Tibial artery (tissue), 4 donors: ENCODE measurements around the gene LAP3.

ENCODE experiments used
- DNase-seq, 2 donors: peaks; one replicate each; pipeline ENCODE4 v3.0.0-alpha.2; 2019
- H3K27ac ChIP-seq, 2 donors: fragments of 200-600 bp; sonication (generic) in 1 of 2; 1 replicate in 1 of 2; 2 replicates in 1 of 2; pipeline ENCODE4 v1.5.1; 2018 to 2019; ENCODE audit warnings: mild to moderate bottlenecking in 1 of 2
- H3K27me3 ChIP-seq, 2 donors: fragments of 200-600 bp; sonication (generic) in 1 of 2; one replicate each; pipeline versions ENCODE4 v1.5.1 to v1.6.0; 2016 to 2019
- H3K36me3 ChIP-seq, 3 donors: fragments of 200-600 bp; sonication (generic) in 2 of 3; one replicate each; pipeline ENCODE4 v1.5.1; 2016 to 2019; ENCODE audit warnings: mild to moderate bottlenecking in 2 of 3
- H3K4me1 ChIP-seq, 4 donors: fragments of 200-600 bp; sonication (generic) in 2 of 4; 1 replicate in 3 of 4; 2 replicates in 1 of 4; pipeline ENCODE4 v1.5.1; 2016 to 2019
- H3K4me3 ChIP-seq, 2 donors: fragments of 200-600 bp; sonication (generic) in 1 of 2; 1 replicate in 1 of 2; 2 replicates in 1 of 2; pipeline ENCODE4 v1.5.1; 2018 to 2019; ENCODE audit warnings: mild to moderate bottlenecking in 2 of 2
- H3K9me3 ChIP-seq, 3 donors: fragments of 200-600 bp; sonication (generic) in 1 of 3; one replicate each; pipeline ENCODE4 v1.5.1; 2016 to 2019
- CTCF ChIP-seq, 2 experiments: fragments of 200-600 bp in 1 of 2; fragments of 450-650 bp in 1 of 2; IDR thresholded peaks; one replicate each; pipeline ENCODE4 v1.5.1; 2017 to 2019; ENCODE audit warnings: antibody characterized with exemption in 2 of 2, mild to moderate bottlenecking in 1 of 2, moderate library complexity in 1 of 2
- intact Hi-C: fragments of 100-400 bp; cut with DNase I; formaldehyde crosslinking; loops from one replicate; pipeline ENCODE4 v1.15.0; 2023; ENCODE audit warnings: low total_unique reads

LAP3 gene

GRCh38 chr4:17546678-17547077 lies 30.3 kb upstream of the LAP3 start:
- Histone ChIP-seq H3K9me3 (no peaks in the 10 kb centered on the region), H3K4me3 (no peak overlapping the region), H3K27me3 (peaks cover 0 to 3% of the 10 kb centered on the region in 2 donors), H3K36me3 (no peaks in the 10 kb centered on the region), H3K4me1 (no peaks in the 10 kb centered on the region), H3K27ac (no peak overlapping the region)
- intact Hi-C loops, result loop anchor here (5.0 kb wide), 1 partner anchor 91 kb away; no protein-coding TSS in a partner anchor
- no peak for TF ChIP-seq CTCF (IDR thresholded peaks at IDR 0.05)
- DNase-seq, result no peak

GRCh38 chr4:17550549-17550948 lies 26.4 kb upstream of the LAP3 start:
- Histone ChIP-seq H3K9me3 (no peaks in the 10 kb centered on the region), H3K4me3 (no peak overlapping the region)
- intact Hi-C loops, result no loop called here

GRCh38 chr4:17552427-17552826 lies 24.6 kb upstream of the LAP3 start:
- TF ChIP-seq CTCF (IDR thresholded peaks at IDR 0.05), result no peak
- H3K9me3 ChIP-seq, result no peaks in the 10 kb centered on the region
- no peak for DNase-seq
- H3K27ac ChIP-seq, result no peak overlapping the region
- no peaks in the 10 kb centered on the region for H3K36me3 ChIP-seq
- H3K4me1 ChIP-seq, result no peaks in the 10 kb centered on the region
- intact Hi-C loops, result no loop called here
- H3K4me3 ChIP-seq, result no peak overlapping the region
- H3K27me3 ChIP-seq, result peaks cover 0 to 12% of the 10 kb centered on the region in 2 donors

More at GRCh38 chr4:17550549-17550948, 26.4 kb upstream of the LAP3 start:
- DNase-seq, result no peak
- no peaks in the 10 kb centered on the region for H3K4me1 ChIP-seq
- no peak for TF ChIP-seq CTCF (IDR thresholded peaks at IDR 0.05)
- no peaks in the 10 kb centered on the region for H3K36me3 ChIP-seq
- H3K27me3 ChIP-seq, result peaks cover 0 to 12% of the 10 kb centered on the region in 2 donors
- H3K27ac ChIP-seq, result no peak overlapping the region

- no peak for TF ChIP-seq CTCF (IDR thresholded peaks at IDR 0.05)
- H3K27ac ChIP-seq, result no peak overlapping the region
- no peaks in the 10 kb centered on the region for H3K4me1 ChIP-seq
- no peak overlapping the region for H3K4me3 ChIP-seq
- H3K36me3 ChIP-seq, result no peaks in the 10 kb centered on the region
- no peaks in the 10 kb centered on the region for H3K9me3 ChIP-seq
- DNase-seq, result no peak
- H3K27me3 ChIP-seq, result peaks cover 0 to 12% of the 10 kb centered on the region in 2 donors
- intact Hi-C loops, result no loop called here
Measured at GRCh38 chr4:17554568-17554967, 22.4 kb upstream of the LAP3 start.

GRCh38 chr4:17556498-17556897 lies 20.5 kb upstream of the LAP3 start:
- H3K36me3 ChIP-seq, result no peaks in the 10 kb centered on the region
- H3K27me3 ChIP-seq, result peaks cover 0 to 12% of the 10 kb centered on the region in 2 donors
- no peak overlapping the region for H3K4me3 ChIP-seq
- no peaks in the 10 kb centered on the region for H3K9me3 ChIP-seq
- TF ChIP-seq CTCF (IDR thresholded peaks at IDR 0.05), result no peak
- H3K4me1 ChIP-seq, result no peaks in the 10 kb centered on the region
- no peak for DNase-seq
- H3K27ac ChIP-seq, result no peak overlapping the region
- intact Hi-C loops, result no loop called here

GRCh38 chr4:17557880-17558279 lies 19.1 kb upstream of the LAP3 start:
- no peak for TF ChIP-seq CTCF (IDR thresholded peaks at IDR 0.05)
- Histone ChIP-seq H3K36me3 (no peaks in the 10 kb centered on the region), H3K4me1 (no peaks in the 10 kb centered on the region), H3K4me3 (no peak overlapping the region), H3K27ac (no peak overlapping the region), H3K9me3 (no peaks in the 10 kb centered on the region), H3K27me3 (peaks cover 0 to 8% of the 10 kb centered on the region in 2 donors)
- intact Hi-C loops, result no loop called here
- DNase-seq, result no peak
